ENCODE data around the gene ACO2.

- TF ChIP-seq, protein P1, sequence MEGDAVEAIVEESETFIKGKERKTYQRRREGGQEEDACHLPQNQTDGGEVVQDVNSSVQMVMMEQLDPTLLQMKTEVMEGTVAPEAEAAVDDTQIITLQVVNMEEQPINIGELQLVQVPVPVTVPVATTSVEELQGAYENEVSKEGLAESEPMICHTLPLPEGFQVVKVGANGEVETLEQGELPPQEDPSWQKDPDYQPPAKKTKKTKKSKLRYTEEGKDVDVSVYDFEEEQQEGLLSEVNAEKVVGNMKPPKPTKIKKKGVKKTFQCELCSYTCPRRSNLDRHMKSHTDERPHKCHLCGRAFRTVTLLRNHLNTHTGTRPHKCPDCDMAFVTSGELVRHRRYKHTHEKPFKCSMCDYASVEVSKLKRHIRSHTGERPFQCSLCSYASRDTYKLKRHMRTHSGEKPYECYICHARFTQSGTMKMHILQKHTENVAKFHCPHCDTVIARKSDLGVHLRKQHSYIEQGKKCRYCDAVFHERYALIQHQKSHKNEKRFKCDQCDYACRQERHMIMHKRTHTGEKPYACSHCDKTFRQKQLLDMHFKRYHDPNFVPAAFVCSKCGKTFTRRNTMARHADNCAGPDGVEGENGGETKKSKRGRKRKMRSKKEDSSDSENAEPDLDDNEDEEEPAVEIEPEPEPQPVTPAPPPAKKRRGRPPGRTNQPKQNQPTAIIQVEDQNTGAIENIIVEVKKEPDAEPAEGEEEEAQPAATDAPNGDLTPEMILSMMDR (conservative IDR thresholded peaks at IDR 0.05; ENCODE audit: low read length): no peak
- no peak for TF ChIP-seq EZH2phosphoT487 (IDR thresholded peaks at IDR 0.05; ENCODE audit: borderline replicate concordance, low read depth, low read length)
Observed at GRCh38 chr22:41435560-41435959, 33.4 kb upstream of the ACO2 start.

Data from OCI-LY7 (cell line).